ENCODE results near the gene CAPN1. TPM values are rescaled to one million over a fixed set of nuclear protein-coding genes. Genes with fewer than 3 reads are reported as not detected.

The CAPN1 gene
- polyA plus RNA-seq, 2 donors, result 323 to 450 TPM

GRCh38 chr11:65213322-65214211 is 31.8 kb downstream of the CAPN1 start:
- Histone ChIP-seq H3K9me3 (ENCODE audit: control insufficient read depth in 2 of 2, insufficient read depth in 1 of 2, low read depth in 1 of 2, low read length in 1 of 2) (no peaks in the 10 kb centered on the region), H3K4me1 (ENCODE audit: control insufficient read depth in 2 of 2, insufficient read depth in 2 of 2, low read length in 1 of 2) (no peaks in the 10 kb centered on the region), H3K36me3 (ENCODE audit: control insufficient read depth in 2 of 2, insufficient read depth in 2 of 2, low read length in 1 of 2) (peaks cover 21 to 37% of the 10 kb centered on the region in 2 donors), H3K27ac (ENCODE audit: low read depth in 2 of 2, low read length in 1 of 2) (peak overlapping the region in 1 of 2 donors; percentile 15), H3K27me3 (ENCODE audit: control insufficient read depth in 1 of 2, insufficient read depth in 2 of 2, low read length in 2 of 2) (no peaks in the 10 kb centered on the region), H3K4me3 (ENCODE audit: low read depth in 1 of 2, low read length in 2 of 2) (no peak overlapping the region)
- WGBS, 2 donors, result 47 to 49% methylated on average over 23 to 26 of the region's 26 CpGs

- Histone ChIP-seq H3K36me3 (ENCODE audit: control insufficient read depth in 2 of 2, insufficient read depth in 2 of 2, low read length in 1 of 2) (peaks cover 17 to 31% of the 10 kb centered on the region in 2 donors), H3K9me3 (ENCODE audit: control insufficient read depth in 2 of 2, insufficient read depth in 1 of 2, low read depth in 1 of 2, low read length in 1 of 2) (no peaks in the 10 kb centered on the region), H3K27ac (ENCODE audit: low read depth in 2 of 2, low read length in 1 of 2) (no peak overlapping the region), H3K4me3 (ENCODE audit: low read depth in 1 of 2, low read length in 2 of 2) (no peak overlapping the region), H3K27me3 (ENCODE audit: control insufficient read depth in 1 of 2, insufficient read depth in 2 of 2, low read length in 2 of 2) (no peaks in the 10 kb centered on the region), H3K4me1 (ENCODE audit: control insufficient read depth in 2 of 2, insufficient read depth in 2 of 2, low read length in 1 of 2) (no peaks in the 10 kb centered on the region)
- WGBS, 2 donors, result 72 to 75% methylated on average over 16 of the region's 16 CpGs
These were observed 32.6 kb downstream of the CAPN1 start for GRCh38 chr11:65214212-65214845.

GRCh38 chr11:65215441-65216076 is 33.8 kb downstream of the CAPN1 start:
- peak overlapping the region in 1 of 2 donors; percentile 35 for H3K27ac ChIP-seq (ENCODE audit: low read depth in 2 of 2, low read length in 1 of 2)
- 88% methylated on average over 24 of the region's 24 CpGs for WGBS, 2 donors

DNA sequence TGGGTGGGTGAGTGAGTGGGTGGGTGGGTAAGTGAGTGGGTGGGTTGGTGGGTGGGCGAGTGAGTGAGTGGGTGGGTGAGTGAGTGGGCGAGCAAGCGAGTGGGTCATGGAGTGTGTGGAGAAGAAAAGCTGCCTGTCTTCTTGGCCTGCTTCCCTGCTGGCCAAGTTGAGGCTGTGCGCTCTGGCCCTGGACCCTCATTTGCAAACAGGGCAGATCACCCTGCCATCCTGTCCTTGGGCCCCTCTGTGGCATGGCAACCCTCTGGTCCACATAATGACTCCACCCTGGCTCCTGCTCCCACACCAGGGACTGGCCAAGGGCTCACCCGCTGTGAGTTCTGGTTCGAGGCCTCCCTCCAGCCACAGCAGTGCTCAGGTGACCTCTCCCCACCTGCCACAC is 35.1 kb downstream of the CAPN1 start:
- no peak overlapping the region for H3K27ac ChIP-seq (ENCODE audit: low read depth in 2 of 2, low read length in 1 of 2)
- no peaks in the 10 kb centered on the region for H3K4me1 ChIP-seq (ENCODE audit: control insufficient read depth in 2 of 2, insufficient read depth in 2 of 2, low read length in 1 of 2)
- H3K36me3 ChIP-seq (ENCODE audit: control insufficient read depth in 2 of 2, insufficient read depth in 2 of 2, low read length in 1 of 2), result peaks cover 2 to 10% of the 10 kb centered on the region in 2 donors
- H3K27me3 ChIP-seq (ENCODE audit: control insufficient read depth in 1 of 2, insufficient read depth in 2 of 2, low read length in 2 of 2), result no peaks in the 10 kb centered on the region
- no peaks in the 10 kb centered on the region for H3K9me3 ChIP-seq (ENCODE audit: control insufficient read depth in 2 of 2, insufficient read depth in 1 of 2, low read depth in 1 of 2, low read length in 1 of 2)
- 86 to 92% methylated on average over 3 to 6 of the region's 6 CpGs for WGBS, 2 donors
- H3K4me3 ChIP-seq (ENCODE audit: low read depth in 1 of 2, low read length in 2 of 2), result no peak overlapping the region

More at GRCh38 chr11:65215441-65216076, 33.8 kb downstream of the CAPN1 start:
- H3K9me3 ChIP-seq (ENCODE audit: control insufficient read depth in 2 of 2, insufficient read depth in 1 of 2, low read depth in 1 of 2, low read length in 1 of 2), result no peaks in the 10 kb centered on the region
- no peak overlapping the region for H3K4me3 ChIP-seq (ENCODE audit: low read depth in 1 of 2, low read length in 2 of 2)
- peaks cover 11 to 19% of the 10 kb centered on the region in 2 donors for H3K36me3 ChIP-seq (ENCODE audit: control insufficient read depth in 2 of 2, insufficient read depth in 2 of 2, low read length in 1 of 2)
- H3K27me3 ChIP-seq (ENCODE audit: control insufficient read depth in 1 of 2, insufficient read depth in 2 of 2, low read length in 2 of 2), result no peaks in the 10 kb centered on the region
- no peaks in the 10 kb centered on the region for H3K4me1 ChIP-seq (ENCODE audit: control insufficient read depth in 2 of 2, insufficient read depth in 2 of 2, low read length in 1 of 2)

GRCh38 chr11:65217441-65218423 is 36.0 kb downstream of the CAPN1 start:
- H3K27ac ChIP-seq (ENCODE audit: low read depth in 2 of 2, low read length in 1 of 2), result no peak overlapping the region
- no peaks in the 10 kb centered on the region for H3K9me3 ChIP-seq (ENCODE audit: control insufficient read depth in 2 of 2, insufficient read depth in 1 of 2, low read depth in 1 of 2, low read length in 1 of 2)
- H3K4me3 ChIP-seq (ENCODE audit: low read depth in 1 of 2, low read length in 2 of 2), result no peak overlapping the region
- H3K27me3 ChIP-seq (ENCODE audit: control insufficient read depth in 1 of 2, insufficient read depth in 2 of 2, low read length in 2 of 2), result no peaks in the 10 kb centered on the region
- H3K4me1 ChIP-seq (ENCODE audit: control insufficient read depth in 2 of 2, insufficient read depth in 2 of 2, low read length in 1 of 2), result no peaks in the 10 kb centered on the region
- WGBS, 2 donors, result 89% methylated on average over 19 of the region's 19 CpGs
- H3K36me3 ChIP-seq (ENCODE audit: control insufficient read depth in 2 of 2, insufficient read depth in 2 of 2, low read length in 1 of 2), result peaks cover 0 to 6% of the 10 kb centered on the region in 2 donors

DNA sequence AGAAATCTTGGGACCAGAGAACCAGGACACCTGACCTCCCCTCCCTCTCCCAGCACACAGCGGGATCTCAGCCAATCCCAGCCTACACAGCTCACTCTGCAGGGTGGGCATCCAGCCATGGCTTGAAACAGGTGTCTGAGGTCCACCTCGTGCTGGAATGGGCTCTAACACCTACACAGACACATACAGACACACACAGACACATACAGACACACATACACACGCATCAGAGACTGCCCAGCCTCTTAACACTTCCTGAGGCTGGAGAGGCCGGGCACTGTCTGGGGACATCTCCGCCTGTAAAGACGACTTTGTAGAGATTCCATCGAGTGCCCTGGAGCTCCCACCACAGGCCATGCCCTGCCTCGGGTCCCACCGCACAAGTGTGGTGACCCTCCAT is 36.7 kb downstream of the CAPN1 start:
- Histone ChIP-seq H3K27ac (ENCODE audit: low read depth in 2 of 2, low read length in 1 of 2) (no peak overlapping the region), H3K36me3 (ENCODE audit: control insufficient read depth in 2 of 2, insufficient read depth in 2 of 2, low read length in 1 of 2) (peaks cover 0 to 6% of the 10 kb centered on the region in 2 donors), H3K4me3 (ENCODE audit: low read depth in 1 of 2, low read length in 2 of 2) (no peak overlapping the region), H3K27me3 (ENCODE audit: control insufficient read depth in 1 of 2, insufficient read depth in 2 of 2, low read length in 2 of 2) (no peaks in the 10 kb centered on the region), H3K4me1 (ENCODE audit: control insufficient read depth in 2 of 2, insufficient read depth in 2 of 2, low read length in 1 of 2) (no peaks in the 10 kb centered on the region), H3K9me3 (ENCODE audit: control insufficient read depth in 2 of 2, insufficient read depth in 1 of 2, low read depth in 1 of 2, low read length in 1 of 2) (no peaks in the 10 kb centered on the region)
- 87 to 88% methylated on average over 9 of the region's 9 CpGs for WGBS, 2 donors

- WGBS, 2 donors, result 58 to 68% methylated on average over 3 of the region's 3 CpGs
- H3K9me3 ChIP-seq (ENCODE audit: control insufficient read depth in 2 of 2, insufficient read depth in 1 of 2, low read depth in 1 of 2, low read length in 1 of 2), result no peaks in the 10 kb centered on the region
- no peaks in the 10 kb centered on the region for H3K4me1 ChIP-seq (ENCODE audit: control insufficient read depth in 2 of 2, insufficient read depth in 2 of 2, low read length in 1 of 2)
- H3K36me3 ChIP-seq (ENCODE audit: control insufficient read depth in 2 of 2, insufficient read depth in 2 of 2, low read length in 1 of 2), result peaks cover 0 to 6% of the 10 kb centered on the region in 2 donors
- H3K27me3 ChIP-seq (ENCODE audit: control insufficient read depth in 1 of 2, insufficient read depth in 2 of 2, low read length in 2 of 2), result no peaks in the 10 kb centered on the region
- H3K4me3 ChIP-seq (ENCODE audit: low read depth in 1 of 2, low read length in 2 of 2), result no peak overlapping the region
- peak overlapping the region in 1 of 2 donors; percentile 6 for H3K27ac ChIP-seq (ENCODE audit: low read depth in 2 of 2, low read length in 1 of 2)
These were observed 38.1 kb downstream of the CAPN1 start for GRCh38 chr11:65219930-65220213.

- Histone ChIP-seq H3K9me3 (ENCODE audit: control insufficient read depth in 2 of 2, insufficient read depth in 1 of 2, low read depth in 1 of 2, low read length in 1 of 2) (no peaks in the 10 kb centered on the region), H3K4me3 (ENCODE audit: low read depth in 1 of 2, low read length in 2 of 2) (no peak overlapping the region), H3K27ac (ENCODE audit: low read depth in 2 of 2, low read length in 1 of 2) (no peak overlapping the region), H3K4me1 (ENCODE audit: control insufficient read depth in 2 of 2, insufficient read depth in 2 of 2, low read length in 1 of 2) (peaks cover 2 to 3% of the 10 kb centered on the region in 2 donors), H3K36me3 (ENCODE audit: control insufficient read depth in 2 of 2, insufficient read depth in 2 of 2, low read length in 1 of 2) (peaks cover 0 to 6% of the 10 kb centered on the region in 2 donors), H3K27me3 (ENCODE audit: control insufficient read depth in 1 of 2, insufficient read depth in 2 of 2, low read length in 2 of 2) (no peaks in the 10 kb centered on the region)
- WGBS, 2 donors, result 94 to 95% methylated on average over 10 of the region's 10 CpGs
These were observed 39.3 kb downstream of the CAPN1 start for GRCh38 chr11:65221026-65221425.

- Histone ChIP-seq H3K4me1 (ENCODE audit: control insufficient read depth in 2 of 2, insufficient read depth in 2 of 2, low read length in 1 of 2) (peaks cover 2 to 3% of the 10 kb centered on the region in 2 donors), H3K27me3 (ENCODE audit: control insufficient read depth in 1 of 2, insufficient read depth in 2 of 2, low read length in 2 of 2) (no peaks in the 10 kb centered on the region), H3K36me3 (ENCODE audit: control insufficient read depth in 2 of 2, insufficient read depth in 2 of 2, low read length in 1 of 2) (peaks cover 0 to 4% of the 10 kb centered on the region in 2 donors), H3K4me3 (ENCODE audit: low read depth in 1 of 2, low read length in 2 of 2) (no peak overlapping the region), H3K27ac (ENCODE audit: low read depth in 2 of 2, low read length in 1 of 2) (no peak overlapping the region), H3K9me3 (ENCODE audit: control insufficient read depth in 2 of 2, insufficient read depth in 1 of 2, low read depth in 1 of 2, low read length in 1 of 2) (no peaks in the 10 kb centered on the region)
- 85 to 88% methylated on average over 8 of the region's 8 CpGs for WGBS, 2 donors
These were observed 41.3 kb downstream of the CAPN1 start for GRCh38 chr11:65223011-65223410.

Data from esophagus (tissue), 2 donors.